Muscle layer of colon (tissue), 2 donors: ENCODE results near the gene GAL3ST3.
"Not testable (repeated sequence)": the region's sequence is repeated elsewhere in the genome, so short reads cannot be mapped to it uniquely, and the experiment has no call there.

Source experiments
- H3K27ac ChIP-seq: one replicate; pipeline ENCODE4 v1.7.0; 2013; ENCODE audit warnings: low read depth, mild to moderate bottlenecking, low read length, moderate library complexity
- H3K27me3 ChIP-seq, 2 donors: one replicate each; pipeline ENCODE4 v1.7.0; 2013; ENCODE audit warnings: low read length in 2 of 2, mild to moderate bottlenecking in 2 of 2; ENCODE audit not compliant: insufficient read depth in 2 of 2, control insufficient read depth in 1 of 2
- H3K36me3 ChIP-seq: one replicate; pipeline ENCODE4 v1.7.0; 2013; ENCODE audit warnings: mild to moderate bottlenecking, low read length; ENCODE audit not compliant: insufficient read depth
- H3K4me1 ChIP-seq: one replicate; pipeline ENCODE4 v1.7.0; 2013; ENCODE audit warnings: mild to moderate bottlenecking, low read length; ENCODE audit not compliant: insufficient read depth
- H3K4me3 ChIP-seq, 2 donors: one replicate each; pipeline ENCODE4 v1.7.0; 2013; ENCODE audit warnings: low read length in 2 of 2, low read depth in 1 of 2, mild to moderate bottlenecking in 1 of 2, moderate library complexity in 1 of 2
- H3K9ac ChIP-seq: one replicate; pipeline ENCODE4 v1.7.0; 2013; ENCODE audit warnings: low read length
- H3K9me3 ChIP-seq: one replicate; pipeline ENCODE4 v1.7.0; 2013; ENCODE audit warnings: mild to moderate bottlenecking, low read length
- donor health status: abdominal sarcoma.
- donor health status: Adenocarcinoma of cecum.

The GAL3ST3 gene

DNA sequence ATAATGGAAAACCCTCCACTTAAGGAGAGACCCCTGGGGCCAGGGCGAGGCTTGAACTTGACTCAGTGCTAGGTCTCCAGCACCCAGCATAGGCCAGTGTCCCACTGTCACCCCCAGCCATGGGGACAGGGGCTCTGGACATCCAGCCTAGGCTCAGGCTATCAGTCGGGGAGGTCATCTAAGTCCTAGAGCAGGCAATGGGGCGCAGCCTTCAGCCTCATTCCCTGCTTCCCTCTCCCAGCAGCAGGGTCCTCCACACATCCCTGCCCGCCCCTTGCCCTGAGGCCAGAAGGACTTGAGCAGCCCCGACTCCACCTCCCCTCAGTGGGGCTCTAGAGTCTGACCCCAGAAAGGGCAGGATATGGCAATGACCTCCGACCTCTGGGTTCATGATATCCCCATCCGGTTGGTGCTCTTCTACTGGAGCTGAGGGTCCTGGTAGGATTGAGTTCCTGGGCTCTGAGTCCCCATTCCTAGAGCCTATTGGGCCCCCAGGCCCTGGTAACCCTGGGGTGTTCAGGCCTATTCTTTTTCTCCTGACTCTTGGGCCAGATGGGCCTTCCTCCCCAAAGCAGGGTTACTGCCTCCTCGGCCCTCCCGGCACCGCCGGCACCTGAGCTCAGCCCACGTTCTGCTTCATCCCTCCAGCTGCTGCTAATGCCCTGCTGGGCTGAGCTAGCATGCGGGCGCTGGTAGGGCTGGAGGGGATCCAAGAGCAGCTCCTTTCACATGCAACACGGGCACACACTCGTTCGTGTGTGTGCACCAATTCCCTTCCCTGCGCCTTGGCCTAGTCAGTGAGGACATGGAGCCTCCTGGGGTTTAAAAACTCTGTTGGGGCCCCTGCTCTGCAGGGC lies 32.8 kb downstream of the GAL3ST3 start:
- no peak overlapping the region for H3K4me3 ChIP-seq
- H3K9ac ChIP-seq, result no peak overlapping the region
- H3K4me1 ChIP-seq, result peaks cover 4% of the 10 kb centered on the region
- H3K9me3 ChIP-seq, result no peaks in the 10 kb centered on the region
- no peaks in the 10 kb centered on the region for H3K36me3 ChIP-seq
- H3K27me3 ChIP-seq, result peaks cover 11 to 19% of the 10 kb centered on the region in 2 donors
- no peak overlapping the region for H3K27ac ChIP-seq

- H3K9me3 ChIP-seq, result no peaks in the 10 kb centered on the region
- no peak overlapping the region for H3K9ac ChIP-seq
- H3K27ac ChIP-seq, result no peak overlapping the region
- no peaks in the 10 kb centered on the region for H3K36me3 ChIP-seq
- peaks cover 4% of the 10 kb centered on the region for H3K4me1 ChIP-seq
- no peak overlapping the region for H3K4me3 ChIP-seq
- H3K27me3 ChIP-seq, result peaks cover 11 to 19% of the 10 kb centered on the region in 2 donors
These were observed 33.5 kb downstream of the GAL3ST3 start for GRCh38 chr11:66015454-66015881.

DNA sequence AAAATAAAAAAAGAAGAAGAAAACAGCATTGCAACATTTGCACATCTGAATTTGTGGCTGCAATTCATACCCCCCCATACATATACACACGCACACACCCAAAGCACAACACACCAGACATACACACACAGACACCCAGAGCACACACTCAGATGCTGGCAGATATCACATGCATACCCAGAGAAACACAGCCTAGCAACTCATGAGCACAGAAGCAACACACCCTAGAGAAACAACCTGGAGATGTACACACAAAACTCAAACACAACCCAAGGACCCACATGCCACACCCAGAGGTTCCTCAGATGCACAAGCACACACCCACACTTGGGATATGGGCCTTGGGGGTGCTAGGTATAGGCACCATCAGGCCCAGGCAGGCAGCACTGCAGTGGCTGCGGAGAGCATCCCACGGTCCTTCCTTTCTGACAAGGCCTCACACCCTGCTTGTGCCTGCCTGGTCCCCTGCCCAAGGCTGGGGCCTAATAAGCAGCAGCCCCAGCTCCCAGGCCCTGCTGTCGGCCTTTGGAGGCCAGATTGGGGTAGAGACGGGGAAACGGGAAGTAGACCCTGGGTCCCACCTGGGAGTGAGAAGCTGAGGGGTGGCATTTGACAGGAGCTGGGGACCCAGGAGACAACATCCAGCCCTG lies 34.0 kb downstream of the GAL3ST3 start:
- no peaks in the 10 kb centered on the region for H3K9me3 ChIP-seq
- no peak overlapping the region for H3K4me3 ChIP-seq
- no peak overlapping the region for H3K27ac ChIP-seq
- H3K27me3 ChIP-seq, result peaks cover 11 to 19% of the 10 kb centered on the region in 2 donors
- H3K9ac ChIP-seq, result no peak overlapping the region
- H3K4me1 ChIP-seq, result peaks cover 4% of the 10 kb centered on the region
- H3K36me3 ChIP-seq, result no peaks in the 10 kb centered on the region

- H3K4me1 ChIP-seq, result peaks cover 4% of the 10 kb centered on the region
- H3K27ac ChIP-seq, result no peak overlapping the region
- H3K4me3 ChIP-seq, result no peak overlapping the region
- peaks cover 11 to 19% of the 10 kb centered on the region in 2 donors for H3K27me3 ChIP-seq
- H3K9me3 ChIP-seq, result no peaks in the 10 kb centered on the region
- H3K9ac ChIP-seq, result no peak overlapping the region
- H3K36me3 ChIP-seq, result no peaks in the 10 kb centered on the region
These were observed 35.2 kb downstream of the GAL3ST3 start for GRCh38 chr11:66013762-66014100.

DNA sequence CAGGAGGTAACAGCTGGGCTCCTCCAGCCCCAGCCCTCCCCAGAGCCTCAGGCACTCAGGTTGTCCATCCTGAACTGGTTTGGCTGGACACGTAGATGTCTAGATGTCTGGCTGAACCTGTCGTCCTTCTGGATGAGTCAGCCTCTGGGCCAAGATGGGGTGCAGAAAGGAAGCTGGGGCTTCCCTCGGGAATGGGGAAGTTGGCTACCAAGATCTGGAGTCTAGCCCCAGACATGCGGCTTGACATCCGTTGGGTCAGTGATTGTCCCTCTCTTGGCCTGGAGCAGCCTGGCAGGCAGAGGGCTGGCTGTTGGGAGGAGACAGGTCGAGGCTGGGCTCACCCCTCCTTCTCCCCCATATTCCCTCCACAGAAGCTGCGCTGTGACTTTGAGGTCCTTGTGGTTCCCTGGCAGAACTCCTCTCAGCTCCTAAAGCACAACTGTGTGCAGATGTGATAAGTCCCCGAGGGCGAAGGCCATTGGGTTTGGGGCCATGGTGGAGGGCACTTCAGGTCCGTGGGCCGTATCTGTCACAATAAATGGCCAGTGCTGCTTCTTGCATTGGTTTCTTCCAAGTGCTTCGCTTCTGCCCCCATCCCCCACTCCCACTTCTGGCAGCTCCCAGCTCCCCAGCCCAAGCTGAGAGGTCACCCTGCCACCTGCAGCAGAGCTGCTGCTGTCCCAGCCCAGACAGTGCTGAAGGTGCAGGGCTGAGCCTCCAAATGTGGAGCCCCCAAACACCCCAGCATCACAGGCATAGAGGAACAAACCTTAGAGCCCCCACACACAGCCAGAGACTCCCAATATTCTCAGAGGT lies 35.8 kb downstream of the GAL3ST3 start:
- Histone ChIP-seq H3K27ac (no peak overlapping the region), H3K4me3 (no peak overlapping the region), H3K9me3 (no peaks in the 10 kb centered on the region), H3K36me3 (no peaks in the 10 kb centered on the region), H3K27me3 (peaks cover 11 to 19% of the 10 kb centered on the region in 2 donors), H3K9ac (no peak overlapping the region), H3K4me1 (peaks cover 4% of the 10 kb centered on the region)

- Histone ChIP-seq H3K27me3 (peaks cover 11 to 19% of the 10 kb centered on the region in 2 donors), H3K9ac (no peak overlapping the region), H3K36me3 (no peaks in the 10 kb centered on the region), H3K9me3 (no peaks in the 10 kb centered on the region), H3K27ac (no peak overlapping the region), H3K4me3 (peak overlapping the region in 1 of 2 donors; percentile 42), H3K4me1 (peaks cover 4% of the 10 kb centered on the region)
These were observed 36.5 kb downstream of the GAL3ST3 start for GRCh38 chr11:66012371-66012945.

DNA sequence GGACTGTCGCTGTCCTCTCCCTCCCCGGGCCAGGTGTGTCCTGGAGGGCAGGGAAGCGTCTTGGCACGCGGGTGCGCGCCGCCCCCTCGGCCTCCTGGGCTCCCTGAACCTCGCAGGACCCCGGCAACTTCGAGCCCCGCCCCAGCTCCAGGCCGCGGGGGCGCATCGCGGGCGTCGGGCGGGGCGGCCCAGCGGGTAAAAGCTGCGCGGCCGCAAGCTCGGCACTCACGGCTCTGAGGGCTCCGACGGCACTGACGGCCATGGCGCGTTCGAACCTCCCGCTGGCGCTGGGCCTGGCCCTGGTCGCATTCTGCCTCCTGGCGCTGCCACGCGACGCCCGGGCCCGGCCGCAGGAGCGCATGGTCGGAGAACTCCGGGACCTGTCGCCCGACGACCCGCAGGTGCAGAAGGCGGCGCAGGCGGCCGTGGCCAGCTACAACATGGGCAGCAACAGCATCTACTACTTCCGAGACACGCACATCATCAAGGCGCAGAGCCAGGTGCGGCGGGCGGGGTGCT lies 37.1 kb downstream of the GAL3ST3 start, which contains the start of gene CST6:
Gene CST6, plus strand, starts transcription at position 224 of the 519 bp plus-strand sequence. Its CDS starts 37 bp downstream, at position 261.
- Histone ChIP-seq H3K36me3 (no peaks in the 10 kb centered on the region), H3K4me1 (peaks cover 4% of the 10 kb centered on the region), H3K9ac (no peak within 1 kb of the TSS), H3K27me3 (peaks cover 11 to 19% of the 10 kb centered on the region in 2 donors), H3K9me3 (no peaks in the 10 kb centered on the region), H3K4me3 (peak within 1 kb of the TSS in 1 of 2 donors; percentile 42), H3K27ac (no peak within 1 kb of the TSS)

DNA sequence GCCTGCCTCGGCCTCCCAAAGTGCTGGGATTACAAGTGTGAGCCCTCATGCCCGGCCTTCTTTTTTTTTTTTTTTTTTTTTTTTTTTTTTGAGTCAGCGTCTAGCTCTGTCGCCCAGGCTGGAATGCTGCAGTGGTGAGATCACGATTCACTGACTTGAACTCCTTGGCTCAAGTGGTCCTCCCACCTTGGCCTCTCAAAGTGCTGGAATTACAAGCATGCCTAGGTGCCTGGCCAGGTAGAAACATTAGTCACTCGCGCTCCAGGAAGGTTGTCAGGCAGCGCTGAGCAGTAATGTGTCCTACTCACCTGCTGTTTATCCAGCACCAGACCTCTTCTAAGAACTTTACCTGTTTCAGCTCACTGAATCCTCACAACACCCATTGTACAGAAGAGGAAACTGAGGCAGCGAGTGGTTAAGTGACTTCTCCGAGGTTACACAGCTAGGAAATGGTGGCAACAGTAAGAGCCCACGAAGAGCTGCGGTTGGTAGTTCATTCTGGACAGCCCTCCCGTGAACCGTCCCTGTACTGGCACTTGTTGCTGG lies 37.6 kb downstream of the GAL3ST3 start:
- Histone ChIP-seq H3K27me3 (peaks cover 11 to 19% of the 10 kb centered on the region in 2 donors), H3K27ac (no peak overlapping the region), H3K4me1 (peaks cover 4% of the 10 kb centered on the region), H3K9me3 (no peaks in the 10 kb centered on the region), H3K9ac (no peak overlapping the region), H3K36me3 (no peaks in the 10 kb centered on the region), H3K4me3 (peak overlapping the region in 1 of 2 donors; percentile 42)

- H3K27me3 ChIP-seq, result peaks cover 11 to 19% of the 10 kb centered on the region in 2 donors
- H3K9ac ChIP-seq, H3K36me3 ChIP-seq, H3K4me3 ChIP-seq, H3K27ac ChIP-seq, H3K9me3 ChIP-seq, H3K4me1 ChIP-seq: not testable (repeated sequence)
These were observed 38.9 kb downstream of the GAL3ST3 start for GRCh38 chr11:66010036-66010435.

DNA sequence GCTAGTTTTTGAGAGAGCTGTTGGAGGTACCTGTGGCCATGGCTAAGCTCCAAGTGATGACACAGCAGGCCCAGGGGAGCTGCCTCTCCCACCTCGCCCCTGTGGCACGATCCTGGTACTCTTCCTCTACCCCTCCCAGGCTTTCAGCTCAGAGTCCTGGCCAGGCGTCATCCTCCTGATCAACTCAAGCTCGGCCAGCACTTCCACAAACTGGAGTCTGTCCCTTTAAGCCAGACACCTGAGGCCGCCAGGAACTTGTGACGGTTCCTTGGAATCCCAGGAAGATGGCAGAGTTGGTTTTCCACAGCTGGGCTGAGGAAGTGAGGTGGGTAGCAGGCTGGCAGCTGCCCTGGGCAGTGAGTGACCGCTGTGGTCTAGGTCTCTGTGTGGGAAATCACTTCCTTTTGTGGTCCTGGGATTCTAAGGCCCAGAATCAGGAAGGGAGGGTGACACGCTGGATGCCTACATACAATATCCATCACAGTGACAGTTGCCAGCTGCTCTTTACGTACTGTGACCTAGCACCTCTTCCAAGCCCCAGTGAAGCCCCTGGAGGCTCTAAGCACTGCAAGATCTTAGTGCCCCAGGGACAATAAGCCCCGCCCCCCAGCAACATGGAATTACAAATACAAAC lies 40.4 kb downstream of the GAL3ST3 start:
- peaks cover 10 to 14% of the 10 kb centered on the region in 2 donors for H3K27me3 ChIP-seq
- H3K9ac ChIP-seq, result no peak overlapping the region
- H3K4me3 ChIP-seq, result no peak overlapping the region
- no peaks in the 10 kb centered on the region for H3K9me3 ChIP-seq
- peaks cover 4% of the 10 kb centered on the region for H3K4me1 ChIP-seq
- peaks cover 14% of the 10 kb centered on the region for H3K36me3 ChIP-seq
- H3K27ac ChIP-seq, result no peak overlapping the region
